Neural progenitor cell (in vitro differentiated cells): ENCODE data around the gene ZNF316. TPM values are rescaled to one million over a fixed set of nuclear protein-coding genes. Genes with fewer than 3 reads are reported as not detected.
A peak's percentile ranks its signal among the peaks of the same experiment; 100 is the strongest.

Source experiments
- DNase-seq: peaks from one replicate; pipeline ENCODE4 v3.0.0-alpha.2; 2016; ENCODE audit warnings: low spot score
- H2AFZ ChIP-seq: fragments of 200-600 bp; sonication (generic); replicated peaks from 2 replicates; pipeline ENCODE4 v1.6.1; 2016; ENCODE audit warnings: antibody characterized with exemption
- H3F3A ChIP-seq: fragments of 200-600 bp; sonication (generic); 2 replicates; pipeline ENCODE4 v1.6.1; 2016; ENCODE audit warnings: antibody characterized with exemption, low read depth
- H3K27ac ChIP-seq: fragments of 200-600 bp; sonication (generic); 2 replicates; pipeline ENCODE4 v1.5.1; 2016; ENCODE audit warnings: mild to moderate bottlenecking
- H3K27me3 ChIP-seq: fragments of 200-600 bp; sonication (generic); 2 replicates; pipeline ENCODE4 v1.6.1; 2016; ENCODE audit warnings: mild to moderate bottlenecking, moderate library complexity
- H3K36me3 ChIP-seq: fragments of 200-600 bp; sonication (generic); 2 replicates; pipeline ENCODE4 v1.5.1; 2016
- H3K4me1 ChIP-seq: fragments of 200-600 bp; sonication (generic); 2 replicates; pipeline ENCODE4 v1.6.1; 2016; ENCODE audit warnings: mixed run types
- H3K4me2 ChIP-seq: fragments of 200-600 bp; sonication (generic); 2 replicates; pipeline ENCODE4 v1.6.1; 2016
- H3K4me3 ChIP-seq: fragments of 200-600 bp; sonication (generic); 2 replicates; pipeline ENCODE4 v1.5.1; 2016
- H3K79me2 ChIP-seq: fragments of 200-600 bp; sonication (generic); 2 replicates; pipeline ENCODE4 v1.6.1; 2016; ENCODE audit warnings: low read depth
- H3K9ac ChIP-seq: fragments of 200-600 bp; sonication (generic); 2 replicates; pipeline ENCODE4 v1.6.1; 2016
- H3K9me3 ChIP-seq: fragments of 200-600 bp; sonication (generic); 2 replicates; pipeline ENCODE4 v1.5.1; 2016; ENCODE audit warnings: low read depth
- H4K20me1 ChIP-seq: fragments of 200-600 bp; sonication (generic); 2 replicates; pipeline ENCODE4 v1.6.1; 2016; ENCODE audit warnings: low read depth
- H3K27ac Mint-ChIP-seq: 3 replicates; pipeline ENCODE4 v1.8.0; 2021; ENCODE audit warnings: mixed read lengths
- H3K27me3 Mint-ChIP-seq: 2 replicates; pipeline ENCODE4 v1.8.0; 2022; ENCODE audit warnings: low read depth, mild to moderate bottlenecking, inconsistent platforms, moderate library complexity, mixed read lengths; ENCODE audit not compliant: insufficient read depth
- H3K36me3 Mint-ChIP-seq: 3 replicates; pipeline ENCODE4 v1.8.0; 2021; ENCODE audit warnings: mixed read lengths
- H3K4me1 Mint-ChIP-seq: 3 replicates; pipeline ENCODE4 v1.8.0; 2021; ENCODE audit warnings: mixed read lengths
- H3K4me3 Mint-ChIP-seq: 3 replicates; pipeline ENCODE4 v1.8.0; 2021; ENCODE audit warnings: mild to moderate bottlenecking, moderate library complexity, mixed read lengths
- H3K9me3 Mint-ChIP-seq: 3 replicates; pipeline ENCODE4 v1.8.0; 2020; ENCODE audit warnings: mixed read lengths
- CTCF ChIP-seq: fragments of 200-600 bp; sonication (generic); IDR thresholded peaks from 2 replicates; pipeline ENCODE4 v1.5.1; 2017; ENCODE audit warnings: antibody characterized with exemption, mild to moderate bottlenecking
- EZH2 ChIP-seq: fragments of 200-600 bp; sonication (generic); IDR thresholded peaks from 2 replicates; pipeline ENCODE4 v1.6.1; 2017; ENCODE audit warnings: antibody characterized with exemption, mild to moderate bottlenecking, moderate library complexity
- EZH2phosphoT487 ChIP-seq: fragments of 200-600 bp; sonication (generic); IDR thresholded peaks from 2 replicates; pipeline ENCODE4 v1.6.1; 2017; ENCODE audit warnings: antibody characterized with exemption
- total RNA-seq: library from RNA; depleted of rRNA; stranded (reverse); fragments of >200 nt; gene quantifications from 2 replicates; pipeline ENCODE4 v1.2.3, GENCODE V29; 2015; ENCODE audit warnings: low replicate concordance

The ZNF316 gene
- total RNA-seq, 1 donor from 2014 or later: 2.2 TPM

DNA sequence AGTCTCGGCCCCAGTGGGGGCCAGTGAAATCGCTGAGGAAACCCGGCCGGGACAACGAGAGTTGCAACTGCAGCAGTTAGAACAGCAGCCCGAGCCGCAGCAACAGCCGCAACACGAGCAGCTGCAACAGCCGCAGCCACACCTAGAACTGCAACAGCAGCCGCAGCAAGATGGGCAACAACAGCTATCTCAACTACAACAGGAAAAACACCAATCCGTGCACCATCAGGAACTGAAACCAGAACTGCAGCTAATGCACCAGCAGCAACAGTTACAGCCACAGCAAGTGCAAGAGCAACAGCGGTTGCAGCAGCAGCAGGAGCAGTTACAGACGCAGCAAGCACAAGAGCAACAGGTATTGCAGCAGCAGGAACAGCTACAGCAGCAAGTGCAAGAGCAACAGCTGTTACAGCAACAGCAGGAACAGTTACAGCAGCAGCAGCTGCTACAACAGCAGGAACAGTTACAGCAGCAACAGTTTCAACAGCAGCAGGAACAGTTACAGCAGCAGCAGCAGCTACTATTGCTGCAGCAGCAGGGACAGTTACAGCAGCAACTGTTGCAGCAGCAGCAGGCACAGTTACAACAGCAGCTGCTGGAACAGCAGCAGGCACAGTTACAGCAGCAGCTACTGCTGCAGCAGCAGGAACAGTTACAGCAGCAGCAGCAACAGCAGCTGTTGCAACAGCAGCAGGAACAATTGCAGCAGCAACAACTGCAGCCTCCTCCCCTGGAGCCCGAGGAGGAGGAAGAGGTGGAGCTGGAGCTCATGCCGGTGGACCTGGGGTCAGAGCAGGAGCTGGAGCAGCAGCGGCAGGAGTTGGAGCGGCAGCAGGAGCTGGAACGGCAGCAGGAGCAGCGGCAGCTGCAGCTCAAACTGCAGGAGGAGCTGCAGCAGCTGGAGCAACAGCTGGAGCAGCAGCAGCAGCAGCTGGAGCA is 15.7 kb upstream of the ZNF316 start:
- TF ChIP-seq EZH2 (no peak), CTCF (no peak), EZH2phosphoT487 (no peak)
- Mint-ChIP-seq H3K36me3 (peaks cover 21% of the 10 kb centered on the region), H3K27me3 (peaks cover 4% of the 10 kb centered on the region), H3K4me1 (peaks cover 5% of the 10 kb centered on the region), H3K9me3 (no peaks in the 10 kb centered on the region), H3K27ac (peak overlapping the region; percentile 32), H3K4me3 (no peak overlapping the region)
- no peaks in the 10 kb centered on the region for H3K27me3 ChIP-seq
- no peak overlapping the region for H3K4me3 ChIP-seq
- H3K9me3 ChIP-seq: no peaks in the 10 kb centered on the region
- no peak overlapping the region for H2AFZ ChIP-seq
- H3K4me1 ChIP-seq: no peaks in the 10 kb centered on the region
- H3F3A ChIP-seq: no peaks in the 10 kb centered on the region
- H3K9ac ChIP-seq: no peak overlapping the region
- no peak for DNase-seq
- no peaks in the 10 kb centered on the region for H4K20me1 ChIP-seq
- no peaks in the 10 kb centered on the region for H3K36me3 ChIP-seq
- no peak overlapping the region for H3K4me2 ChIP-seq
- H3K27ac ChIP-seq: no peak overlapping the region
- no peaks in the 10 kb centered on the region for H3K79me2 ChIP-seq

GRCh38 chr7:6622134-6622710 is 14.9 kb upstream of the ZNF316 start:
- no peaks in the 10 kb centered on the region for H3K9me3 ChIP-seq
- Mint-ChIP-seq H3K27me3 (peaks cover 4% of the 10 kb centered on the region), H3K27ac (no peak overlapping the region), H3K4me3 (no peak overlapping the region), H3K4me1 (peaks cover 3% of the 10 kb centered on the region), H3K36me3 (peaks cover 21% of the 10 kb centered on the region), H3K9me3 (no peaks in the 10 kb centered on the region)
- H3K9ac ChIP-seq: no peak overlapping the region
- H4K20me1 ChIP-seq: no peaks in the 10 kb centered on the region
- no peaks in the 10 kb centered on the region for H3K36me3 ChIP-seq
- H3K4me3 ChIP-seq: no peak overlapping the region
- H3K4me1 ChIP-seq: no peaks in the 10 kb centered on the region
- TF ChIP-seq EZH2: no peak
- no peak for TF ChIP-seq EZH2phosphoT487
- H2AFZ ChIP-seq: no peak overlapping the region
- H3F3A ChIP-seq: no peaks in the 10 kb centered on the region
- no peaks in the 10 kb centered on the region for H3K27me3 ChIP-seq
- no peaks in the 10 kb centered on the region for H3K79me2 ChIP-seq
- H3K27ac ChIP-seq: no peak overlapping the region
- H3K4me2 ChIP-seq: no peak overlapping the region
- DNase-seq: no peak

GRCh38 chr7:6623589-6624245 is 13.4 kb upstream of the ZNF316 start:
- Histone ChIP-seq H3F3A (no peaks in the 10 kb centered on the region), H4K20me1 (no peaks in the 10 kb centered on the region), H3K4me3 (no peak overlapping the region), H3K4me1 (no peaks in the 10 kb centered on the region), H3K27ac (no peak overlapping the region), H3K79me2 (no peaks in the 10 kb centered on the region), H3K9me3 (no peaks in the 10 kb centered on the region), H2AFZ (no peak overlapping the region), H3K27me3 (no peaks in the 10 kb centered on the region), H3K9ac (no peak overlapping the region), H3K4me2 (no peak overlapping the region), H3K36me3 (no peaks in the 10 kb centered on the region)
- Mint-ChIP-seq H3K9me3 (no peaks in the 10 kb centered on the region), H3K27me3 (peaks cover 4% of the 10 kb centered on the region), H3K4me1 (no peaks in the 10 kb centered on the region), H3K36me3 (peaks cover 19% of the 10 kb centered on the region), H3K4me3 (no peak overlapping the region), H3K27ac (no peak overlapping the region)
- TF ChIP-seq EZH2phosphoT487 (no peak), EZH2 (no peak), CTCF (no peak)
- DNase-seq: no peak
